GM21528 (cell line): ENCODE measurements around the gene LRRC26.

Experiments used
- ATAC-seq: cut with Tn5 transposase; IDR thresholded peaks from one replicate; pipeline ENCODE4 v1.9.1; 2021; ENCODE audit warnings: mild to moderate bottlenecking, moderate library complexity; ENCODE audit not compliant: unreplicated experiment, low FRiP score

LRRC26 gene

GRCh38 chr9:137200311-137201204 is 30.7 kb upstream of the LRRC26 start, which contains the start of gene TPRN:
TSS of gene TPRN (minus strand) at chr9:137200741. CDS start at chr9:137200711, 30 bp downstream.
- peak; percentile 77 for ATAC-seq

- ATAC-seq, result no peak
These were observed 29.7 kb upstream of the LRRC26 start for GRCh38 chr9:137199411-137200121.

GRCh38 chr9:137198902-137199283 is 29.0 kb upstream of the LRRC26 start:
- no peak for ATAC-seq

GRCh38 chr9:137198051-137198901 is 28.4 kb upstream of the LRRC26 start:
- ATAC-seq, result no peak

GRCh38 chr9:137195525-137196220 is 25.8 kb upstream of the LRRC26 start:
- no peak for ATAC-seq

- no peak for ATAC-seq
These were observed 25.1 kb upstream of the LRRC26 start for GRCh38 chr9:137194909-137195308.

- no peak for ATAC-seq
These were observed 24.5 kb upstream of the LRRC26 start for GRCh38 chr9:137194388-137194787.

- no peak for ATAC-seq
These were observed 23.9 kb upstream of the LRRC26 start for GRCh38 chr9:137193771-137194170.

- no peak for ATAC-seq
These were observed 23.0 kb upstream of the LRRC26 start for GRCh38 chr9:137192859-137193258.

- ATAC-seq, result no peak
These were observed 22.6 kb upstream of the LRRC26 start for GRCh38 chr9:137192448-137192780.

GRCh38 chr9:137191691-137192447 is 22.0 kb upstream of the LRRC26 start:
- ATAC-seq, result no peak

GRCh38 chr9:137191245-137191644 is 21.4 kb upstream of the LRRC26 start:
- no peak for ATAC-seq

GRCh38 chr9:137190315-137190856 is 20.5 kb upstream of the LRRC26 start:
- no peak for ATAC-seq

GRCh38 chr9:137189297-137190295 is 19.7 kb upstream of the LRRC26 start:
- ATAC-seq, result no peak

GRCh38 chr9:137188490-137189296 is 18.8 kb upstream of the LRRC26 start, which contains the start of the genes ANAPC2 and SSNA1:
TSS of gene ANAPC2 (minus strand) at chr9:137188560. CDS start at chr9:137188532, 28 bp downstream.
TSS of gene SSNA1 (plus strand) at chr9:137188676. CDS start at chr9:137188727, 51 bp downstream.
- peak; percentile 71 for ATAC-seq

- no peak for ATAC-seq
These were observed 18.2 kb upstream of the LRRC26 start for GRCh38 chr9:137188086-137188489.

- no peak for ATAC-seq
These were observed 17.5 kb upstream of the LRRC26 start for GRCh38 chr9:137187386-137187785.
